Measurements from ENCODE around the gene SHISA8. TPM values are rescaled to one million over a fixed set of nuclear protein-coding genes. Genes with fewer than 3 reads are reported as not detected.

The SHISA8 gene
- total and polyA plus RNA-seq, 2 of the 13 experiments (the other 11 are each of a cell fraction or from before 2014, with no cell fraction given), result not detected

DNA sequence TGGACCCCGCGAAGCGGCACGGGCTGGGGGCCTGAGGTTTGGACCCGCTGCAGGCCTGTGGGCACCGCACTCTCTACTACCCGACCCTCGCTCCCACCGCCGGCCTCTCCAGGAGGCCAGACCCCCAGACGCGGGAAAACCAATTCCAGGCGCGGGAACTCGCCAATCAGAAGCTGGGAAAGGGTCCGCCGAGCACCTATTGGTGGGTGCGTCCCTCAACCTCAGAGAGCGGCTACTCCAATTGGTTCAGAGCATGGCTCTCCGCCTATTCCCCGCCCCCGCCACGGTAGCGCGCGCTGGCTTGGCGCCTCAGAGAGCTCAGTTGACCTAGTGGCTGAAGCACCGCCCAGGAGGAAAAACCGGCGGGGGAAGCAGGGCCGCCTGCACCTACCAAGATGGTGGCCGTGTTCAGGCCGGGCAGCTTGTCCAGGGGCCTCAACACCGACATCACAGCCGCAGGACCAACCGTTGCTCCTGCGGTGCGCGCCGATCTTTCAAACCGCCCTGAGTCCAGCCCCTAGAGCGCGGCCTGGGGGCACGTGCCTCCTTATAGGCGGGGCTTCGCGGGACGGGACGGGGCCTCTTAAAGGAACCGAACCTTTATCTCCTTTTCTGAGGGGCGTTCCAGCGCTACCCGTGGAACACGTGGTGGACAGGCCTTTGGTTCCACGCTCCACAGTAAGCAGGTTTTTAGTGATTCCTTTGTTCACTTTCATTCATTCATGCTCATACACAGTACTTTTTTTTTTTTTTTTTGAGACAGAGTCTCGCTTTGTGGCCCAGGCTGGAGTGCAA, 32.0 kb upstream of the SHISA8 start, which contains the start of gene CENPM (continued):
- TF ChIP-seq SRSF4 (IDR thresholded peaks at IDR 0.05; ENCODE audit: low read depth, low read length, poor library complexity, severe bottlenecking) (no peak), ZFP36L2 (CRISPR knock-in tag; IDR thresholded peaks at IDR 0.05) (no peak), ZNF737 (CRISPR knock-in tag; IDR thresholded peaks at IDR 0.05; ENCODE audit: borderline replicate concordance) (no peak), HDAC2 (CRISPR knock-in tag; IDR thresholded peaks at IDR 0.05) (peak; percentile 11; the same call in 1 of the 2 replicates), ATF7-NPFF (CRISPR knock-in tag; IDR thresholded peaks at IDR 0.05; ENCODE audit: low read depth) (peak; percentile 67; the same call in 1 of the 2 replicates), NCOA5 (CRISPR knock-in tag; IDR thresholded peaks at IDR 0.05) (no peak), NCOA2 (CRISPR knock-in tag; IDR thresholded peaks at IDR 0.05) (no peak), SMAD1 (CRISPR knock-in tag; IDR thresholded peaks at IDR 0.05; ENCODE audit: borderline replicate concordance, low read depth) (0 out of 2 replicates have a peak, but pooled peaks have one; percentile 81), HOXA9 (CRISPR knock-in tag; IDR thresholded peaks at IDR 0.05; ENCODE audit: borderline replicate concordance) (no peak), ZNF891 (CRISPR knock-in tag; IDR thresholded peaks at IDR 0.05) (peak; percentile 78), ZNF337 (CRISPR knock-in tag; IDR thresholded peaks at IDR 0.05; ENCODE audit: borderline replicate concordance, low read depth) (peak; percentile 77; the same call in 1 of the 2 replicates), TOPORS (CRISPR knock-in tag; IDR thresholded peaks at IDR 0.05) (peak; percentile 52; the same call in 1 of the 2 replicates), ZFP36 (IDR thresholded peaks at IDR 0.05; ENCODE audit: borderline replicate concordance, low read depth, low read length, partially characterized antibody) (no peak), SP5 (CRISPR knock-in tag; IDR thresholded peaks at IDR 0.05; ENCODE audit: borderline replicate concordance, low read depth) (peak; percentile 36; the same call in 1 of the 2 replicates), CENPX (CRISPR knock-in tag; IDR thresholded peaks at IDR 0.05) (no peak)
- TF ChIP-seq, protein P1, sequence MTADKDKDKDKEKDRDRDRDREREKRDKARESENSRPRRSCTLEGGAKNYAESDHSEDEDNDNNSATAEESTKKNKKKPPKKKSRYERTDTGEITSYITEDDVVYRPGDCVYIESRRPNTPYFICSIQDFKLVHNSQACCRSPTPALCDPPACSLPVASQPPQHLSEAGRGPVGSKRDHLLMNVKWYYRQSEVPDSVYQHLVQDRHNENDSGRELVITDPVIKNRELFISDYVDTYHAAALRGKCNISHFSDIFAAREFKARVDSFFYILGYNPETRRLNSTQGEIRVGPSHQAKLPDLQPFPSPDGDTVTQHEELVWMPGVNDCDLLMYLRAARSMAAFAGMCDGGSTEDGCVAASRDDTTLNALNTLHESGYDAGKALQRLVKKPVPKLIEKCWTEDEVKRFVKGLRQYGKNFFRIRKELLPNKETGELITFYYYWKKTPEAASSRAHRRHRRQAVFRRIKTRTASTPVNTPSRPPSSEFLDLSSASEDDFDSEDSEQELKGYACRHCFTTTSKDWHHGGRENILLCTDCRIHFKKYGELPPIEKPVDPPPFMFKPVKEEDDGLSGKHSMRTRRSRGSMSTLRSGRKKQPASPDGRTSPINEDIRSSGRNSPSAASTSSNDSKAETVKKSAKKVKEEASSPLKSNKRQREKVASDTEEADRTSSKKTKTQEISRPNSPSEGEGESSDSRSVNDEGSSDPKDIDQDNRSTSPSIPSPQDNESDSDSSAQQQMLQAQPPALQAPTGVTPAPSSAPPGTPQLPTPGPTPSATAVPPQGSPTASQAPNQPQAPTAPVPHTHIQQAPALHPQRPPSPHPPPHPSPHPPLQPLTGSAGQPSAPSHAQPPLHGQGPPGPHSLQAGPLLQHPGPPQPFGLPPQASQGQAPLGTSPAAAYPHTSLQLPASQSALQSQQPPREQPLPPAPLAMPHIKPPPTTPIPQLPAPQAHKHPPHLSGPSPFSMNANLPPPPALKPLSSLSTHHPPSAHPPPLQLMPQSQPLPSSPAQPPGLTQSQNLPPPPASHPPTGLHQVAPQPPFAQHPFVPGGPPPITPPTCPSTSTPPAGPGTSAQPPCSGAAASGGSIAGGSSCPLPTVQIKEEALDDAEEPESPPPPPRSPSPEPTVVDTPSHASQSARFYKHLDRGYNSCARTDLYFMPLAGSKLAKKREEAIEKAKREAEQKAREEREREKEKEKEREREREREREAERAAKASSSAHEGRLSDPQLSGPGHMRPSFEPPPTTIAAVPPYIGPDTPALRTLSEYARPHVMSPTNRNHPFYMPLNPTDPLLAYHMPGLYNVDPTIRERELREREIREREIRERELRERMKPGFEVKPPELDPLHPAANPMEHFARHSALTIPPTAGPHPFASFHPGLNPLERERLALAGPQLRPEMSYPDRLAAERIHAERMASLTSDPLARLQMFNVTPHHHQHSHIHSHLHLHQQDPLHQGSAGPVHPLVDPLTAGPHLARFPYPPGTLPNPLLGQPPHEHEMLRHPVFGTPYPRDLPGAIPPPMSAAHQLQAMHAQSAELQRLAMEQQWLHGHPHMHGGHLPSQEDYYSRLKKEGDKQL (CRISPR knock-in tag; IDR thresholded peaks at IDR 0.05; ENCODE audit: low read depth), result peak; percentile 20; the same call in 1 of the 2 replicates
- TF ChIP-seq, protein P2, sequence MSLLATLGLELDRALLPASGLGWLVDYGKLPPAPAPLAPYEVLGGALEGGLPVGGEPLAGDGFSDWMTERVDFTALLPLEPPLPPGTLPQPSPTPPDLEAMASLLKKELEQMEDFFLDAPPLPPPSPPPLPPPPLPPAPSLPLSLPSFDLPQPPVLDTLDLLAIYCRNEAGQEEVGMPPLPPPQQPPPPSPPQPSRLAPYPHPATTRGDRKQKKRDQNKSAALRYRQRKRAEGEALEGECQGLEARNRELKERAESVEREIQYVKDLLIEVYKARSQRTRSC (CRISPR knock-in tag; IDR thresholded peaks at IDR 0.05; ENCODE audit: low read depth), result no peak; the same call in 1 of the 2 replicates
- TF ChIP-seq, protein P3, sequence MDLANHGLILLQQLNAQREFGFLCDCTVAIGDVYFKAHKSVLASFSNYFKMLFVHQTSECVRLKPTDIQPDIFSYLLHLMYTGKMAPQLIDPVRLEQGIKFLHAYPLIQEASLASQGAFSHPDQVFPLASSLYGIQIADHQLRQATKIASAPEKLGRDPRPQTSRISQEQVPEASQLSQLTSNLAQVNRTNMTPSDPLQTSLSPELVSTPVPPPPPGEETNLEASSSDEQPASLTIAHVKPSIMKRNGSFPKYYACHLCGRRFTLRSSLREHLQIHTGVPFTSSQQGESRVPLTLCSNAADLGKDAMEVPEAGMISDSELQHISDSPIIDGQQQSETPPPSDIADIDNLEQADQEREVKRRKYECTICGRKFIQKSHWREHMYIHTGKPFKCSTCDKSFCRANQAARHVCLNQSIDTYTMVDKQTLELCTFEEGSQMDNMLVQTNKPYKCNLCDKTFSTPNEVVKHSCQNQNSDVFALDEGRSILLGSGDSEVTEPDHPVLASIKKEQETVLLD (CRISPR knock-in tag; IDR thresholded peaks at IDR 0.05; ENCODE audit: low read depth), result no peak; the same call in 1 of the 2 replicates

All from HepG2 (cell line).